HepG2 (cell line): ENCODE measurements around the gene MEIG1. TPM values are rescaled to one million over a fixed set of nuclear protein-coding genes. Genes with fewer than 3 reads are reported as not detected.
A peak's percentile ranks its signal among the peaks of the same experiment; 100 is the strongest.

Experiments used
- CHD4 ChIP-seq: fragments of 200-600 bp; sonication (generic); IDR thresholded peaks from 2 replicates; pipeline ENCODE4 v1.7.0; 2017; ENCODE audit warnings: mild to moderate bottlenecking, low read length, borderline replicate concordance
- JUN ChIP-seq: sonication (generic); formaldehyde crosslinking; IDR thresholded peaks from 2 replicates; pipeline ENCODE4 v1.4.0; 2020; ENCODE audit warnings: mild to moderate bottlenecking, missing genetic modification reagents
- KLF11 ChIP-seq: IDR thresholded peaks from 2 replicates; pipeline ENCODE4 v1.6.1; 2016; ENCODE audit warnings: missing compliant biosample characterization
- KLF12 ChIP-seq: sonication (generic); formaldehyde crosslinking; IDR thresholded peaks from 2 replicates; pipeline ENCODE4 v1.4.0; 2020; ENCODE audit warnings: missing genetic modification reagents, borderline replicate concordance
- KLF6 ChIP-seq: IDR thresholded peaks from 2 replicates; pipeline ENCODE4 v1.8.0; 2016; ENCODE audit warnings: missing biosample characterization, missing genetic modification reagents
- MBD4 ChIP-seq: IDR thresholded peaks from 2 replicates; pipeline ENCODE4 v1.6.1; 2012; ENCODE audit warnings: low read length, inconsistent platforms, borderline replicate concordance
- MEF2D ChIP-seq: sonication (generic); formaldehyde crosslinking; IDR thresholded peaks from 2 replicates; pipeline ENCODE4 v1.5.1; 2020; ENCODE audit warnings: mild to moderate bottlenecking, missing genetic modification reagents
- MIER2 ChIP-seq: IDR thresholded peaks from 2 replicates; pipeline ENCODE4 v1.6.1; 2016; ENCODE audit warnings: missing biosample characterization, missing genetic modification reagents
- NR2F1 ChIP-seq, 2 experiments: fragments of 450-650 bp in 1 of 2; formaldehyde crosslinking in 1 of 2; IDR thresholded peaks; 2 replicates each; pipeline versions ENCODE4 v1.5.0 to v1.6.1; 2016 to 2020; ENCODE audit warnings: mild to moderate bottlenecking in 1 of 2, missing compliant biosample characterization in 1 of 2, missing genetic modification reagents in 1 of 2, moderate library complexity in 1 of 2
- NRL ChIP-seq: sonication (generic); formaldehyde crosslinking; IDR thresholded peaks from 2 replicates; pipeline ENCODE4 v1.5.0; 2020; ENCODE audit warnings: missing genetic modification reagents, mild to moderate bottlenecking, moderate library complexity, borderline replicate concordance
- RNF2 ChIP-seq: fragments of 450-650 bp; conservative IDR thresholded peaks from 2 replicates; pipeline ENCODE4 v1.6.1; 2016; ENCODE audit warnings: low read depth
- SNAPC2 ChIP-seq: sonication (generic); formaldehyde crosslinking; IDR thresholded peaks from 2 replicates; pipeline ENCODE4 v1.8.1; 2022; ENCODE audit warnings: mild to moderate bottlenecking, missing genetic modification reagents
- TAF15 ChIP-seq: fragments of 200-400 bp; formaldehyde crosslinking; IDR thresholded peaks from one replicate; pipeline ENCODE4 v1.6.1; 2018; ENCODE audit warnings: mild to moderate bottlenecking, low read depth, low read length; ENCODE audit not compliant: poor library complexity, severe bottlenecking
- TSC22D2 ChIP-seq: sonication (generic); formaldehyde crosslinking; IDR thresholded peaks from 2 replicates; pipeline ENCODE4 v1.5.1; 2020; ENCODE audit warnings: missing genetic modification reagents, mild to moderate bottlenecking, borderline replicate concordance
- ZNF317 ChIP-seq: sonication (generic); formaldehyde crosslinking; IDR thresholded peaks from 2 replicates; pipeline ENCODE4 v1.5.0; 2020; ENCODE audit warnings: mild to moderate bottlenecking, missing genetic modification reagents
- ZNF547 ChIP-seq: sonication (generic); formaldehyde crosslinking; IDR thresholded peaks from 2 replicates; pipeline ENCODE4 v1.5.1; 2020; ENCODE audit warnings: mild to moderate bottlenecking, missing genetic modification reagents
- ZNF562 ChIP-seq: sonication (generic); formaldehyde crosslinking; IDR thresholded peaks from 2 replicates; pipeline ENCODE4 v1.8.0; 2022; ENCODE audit warnings: missing genetic modification reagents, borderline replicate concordance
- ZNF607 ChIP-seq: sonication (generic); formaldehyde crosslinking; IDR thresholded peaks from 2 replicates; pipeline ENCODE4 v1.5.1; 2020; ENCODE audit warnings: missing genetic modification reagents, mild to moderate bottlenecking, borderline replicate concordance
- polyA plus RNA-seq, 8 experiments: library from polyadenylated mRNA; depleted of rRNA in 3 of 8; stranded (reverse) in 7 of 8; unstranded in 1 of 8; fragments of >200 nt; fragmentation: Illumina TruSeq in 4 of 8; extraction: Trizol in 4 of 8; gene quantifications; 2 replicates each; pipeline versions ENCODE4 v1.2.1 to v1.2.3, GENCODE V29; 2011 to 2016; ENCODE audit warnings: low read depth in 4 of 8, missing spikeins in 1 of 8, mixed read lengths in 1 of 8; ENCODE audit not compliant: insufficient read depth in 1 of 8
- total RNA-seq, 5 experiments: library from RNA; depleted of rRNA; stranded (reverse); fragments of >200 nt; fragmentation: Illumina TruSeq; extraction: Trizol; gene quantifications; 2 replicates each; pipeline ENCODE4 v1.2.3, GENCODE V29; 2016; ENCODE audit warnings: low read depth in 1 of 5
- TF ChIP-seq, protein P1 (sequence below): sonication (generic); formaldehyde crosslinking; IDR thresholded peaks from 2 replicates; pipeline ENCODE4 v1.5.1; 2020; ENCODE audit warnings: missing genetic modification reagents, mild to moderate bottlenecking, borderline replicate concordance
- TF ChIP-seq, protein P2 (sequence below): sonication (generic); formaldehyde crosslinking; IDR thresholded peaks from 2 replicates; pipeline ENCODE4 v1.5.0; 2020; ENCODE audit warnings: mild to moderate bottlenecking, missing genetic modification reagents, borderline replicate concordance
- TF ChIP-seq, protein P3 (sequence below): sonication (generic); formaldehyde crosslinking; IDR thresholded peaks from 2 replicates; pipeline ENCODE4 v1.9.0; 2021; ENCODE audit warnings: missing genetic modification reagents, mild to moderate bottlenecking, borderline replicate concordance
- TF ChIP-seq, protein P4 (sequence below): sonication (generic); formaldehyde crosslinking; conservative IDR thresholded peaks from 2 replicates; pipeline ENCODE4 v1.4.0; 2020; ENCODE audit warnings: missing genetic modification reagents

MEIG1 gene
- total and polyA plus RNA-seq, 2 of the 13 experiments (the other 11 are each of a cell fraction or from before 2014, with no cell fraction given), result not detected

DNA sequence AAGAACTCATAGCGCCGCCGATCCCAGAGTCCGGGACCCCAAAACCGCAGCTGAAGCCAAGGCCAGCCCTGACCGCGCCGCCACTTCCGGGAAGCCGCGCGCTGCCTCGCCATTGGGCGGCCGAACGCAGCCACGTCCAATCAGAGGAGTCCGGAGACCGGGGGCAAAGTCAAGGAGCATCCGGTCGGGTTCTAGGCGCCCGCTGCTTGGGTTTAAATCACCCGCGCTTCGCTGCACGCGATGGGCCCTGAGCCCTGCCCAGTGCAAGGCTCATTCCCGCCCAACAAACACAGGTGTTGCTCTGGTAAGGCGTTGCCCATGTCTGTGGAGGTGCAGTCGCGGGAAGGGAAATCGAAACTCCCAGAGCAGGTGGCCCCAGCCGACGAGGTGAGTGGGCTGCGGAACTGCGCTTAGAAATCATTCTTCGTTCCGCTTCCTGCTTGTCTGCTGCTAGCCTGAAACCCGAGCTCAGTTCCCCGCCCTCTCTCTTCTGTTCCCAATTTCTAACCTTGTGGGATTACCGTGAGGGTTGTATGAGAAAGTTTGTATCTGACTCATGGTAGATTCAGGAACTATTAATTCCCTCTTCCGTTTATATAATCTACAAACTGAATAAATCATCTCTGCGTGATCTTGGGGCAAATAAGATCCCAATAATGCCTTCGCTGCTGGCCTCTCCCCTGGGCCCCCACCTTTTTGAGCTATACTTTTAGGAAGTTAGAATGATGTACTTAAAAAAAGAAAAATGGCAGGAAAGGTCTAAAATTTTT lies 5.0 kb upstream of the MEIG1 start, which contains the start of gene DCLRE1C (continued):
- TF ChIP-seq TAF15, result peak; percentile 83
- TF ChIP-seq MBD4, result no peak
- peak; percentile 47; the same call in 1 of the 2 replicates for TF ChIP-seq MIER2 (CRISPR knock-in tag)
- TF ChIP-seq KLF11, result no peak; the same call in 1 of the 2 replicates
- no peak for TF ChIP-seq CHD4
- peak; percentile 97 for TF ChIP-seq ZNF562 (CRISPR knock-in tag)
- no peak for TF ChIP-seq NR2F1 (CRISPR knock-in tag; IDR thresholded peaks at IDR 0.05)
- TF ChIP-seq ZNF547 (CRISPR knock-in tag), result peak; percentile 96; the same call in 1 of the 2 replicates
- peak; percentile 89 for TF ChIP-seq ZNF607
- peak; percentile 75 for TF ChIP-seq KLF12 (CRISPR knock-in tag)
- peak; percentile 94 for TF ChIP-seq KLF6
- peak; percentile 93; the same call in 1 of the 2 replicates for TF ChIP-seq NRL (CRISPR knock-in tag)
- peak; percentile 89 for TF ChIP-seq TSC22D2 (CRISPR knock-in tag)
- peak; percentile 85 for TF ChIP-seq JUN (CRISPR knock-in tag)
- TF ChIP-seq, protein P1, sequence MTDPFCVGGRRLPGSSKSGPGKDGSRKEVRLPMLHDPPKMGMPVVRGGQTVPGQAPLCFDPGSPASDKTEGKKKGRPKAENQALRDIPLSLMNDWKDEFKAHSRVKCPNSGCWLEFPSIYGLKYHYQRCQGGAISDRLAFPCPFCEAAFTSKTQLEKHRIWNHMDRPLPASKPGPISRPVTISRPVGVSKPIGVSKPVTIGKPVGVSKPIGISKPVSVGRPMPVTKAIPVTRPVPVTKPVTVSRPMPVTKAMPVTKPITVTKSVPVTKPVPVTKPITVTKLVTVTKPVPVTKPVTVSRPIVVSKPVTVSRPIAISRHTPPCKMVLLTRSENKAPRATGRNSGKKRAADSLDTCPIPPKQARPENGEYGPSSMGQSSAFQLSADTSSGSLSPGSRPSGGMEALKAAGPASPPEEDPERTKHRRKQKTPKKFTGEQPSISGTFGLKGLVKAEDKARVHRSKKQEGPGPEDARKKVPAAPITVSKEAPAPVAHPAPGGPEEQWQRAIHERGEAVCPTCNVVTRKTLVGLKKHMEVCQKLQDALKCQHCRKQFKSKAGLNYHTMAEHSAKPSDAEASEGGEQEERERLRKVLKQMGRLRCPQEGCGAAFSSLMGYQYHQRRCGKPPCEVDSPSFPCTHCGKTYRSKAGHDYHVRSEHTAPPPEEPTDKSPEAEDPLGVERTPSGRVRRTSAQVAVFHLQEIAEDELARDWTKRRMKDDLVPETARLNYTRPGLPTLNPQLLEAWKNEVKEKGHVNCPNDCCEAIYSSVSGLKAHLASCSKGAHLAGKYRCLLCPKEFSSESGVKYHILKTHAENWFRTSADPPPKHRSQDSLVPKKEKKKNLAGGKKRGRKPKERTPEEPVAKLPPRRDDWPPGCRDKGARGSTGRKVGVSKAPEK (CRISPR knock-in tag), result 0 out of 2 replicates have a peak, but pooled peaks have one; percentile 36
- peak; percentile 82; the same call in 1 of the 2 replicates for TF ChIP-seq ZNF317 (CRISPR knock-in tag)
- TF ChIP-seq, protein P2, sequence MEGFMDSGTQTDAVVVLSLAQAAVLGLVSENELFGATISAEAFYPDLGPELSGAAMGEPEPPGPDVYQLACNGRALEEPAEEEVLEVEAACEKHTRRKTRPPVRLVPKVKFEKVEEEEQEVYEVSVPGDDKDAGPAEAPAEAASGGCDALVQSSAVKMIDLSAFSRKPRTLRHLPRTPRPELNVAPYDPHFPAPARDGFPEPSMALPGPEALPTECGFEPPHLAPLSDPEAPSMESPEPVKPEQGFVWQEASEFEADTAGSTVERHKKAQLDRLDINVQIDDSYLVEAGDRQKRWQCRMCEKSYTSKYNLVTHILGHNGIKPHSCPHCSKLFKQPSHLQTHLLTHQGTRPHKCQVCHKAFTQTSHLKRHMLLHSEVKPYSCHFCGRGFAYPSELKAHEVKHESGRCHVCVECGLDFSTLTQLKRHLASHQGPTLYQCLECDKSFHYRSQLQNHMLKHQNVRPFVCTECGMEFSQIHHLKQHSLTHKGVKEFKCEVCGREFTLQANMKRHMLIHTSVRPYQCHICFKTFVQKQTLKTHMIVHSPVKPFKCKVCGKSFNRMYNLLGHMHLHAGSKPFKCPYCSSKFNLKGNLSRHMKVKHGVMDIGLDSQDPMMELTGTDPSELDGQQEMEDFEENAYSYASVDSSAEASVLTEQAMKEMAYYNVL (CRISPR knock-in tag), result peak; percentile 67; the same call in 1 of the 2 replicates
- peak; percentile 98 for TF ChIP-seq SNAPC2 (CRISPR knock-in tag)
- TF ChIP-seq, protein P3, sequence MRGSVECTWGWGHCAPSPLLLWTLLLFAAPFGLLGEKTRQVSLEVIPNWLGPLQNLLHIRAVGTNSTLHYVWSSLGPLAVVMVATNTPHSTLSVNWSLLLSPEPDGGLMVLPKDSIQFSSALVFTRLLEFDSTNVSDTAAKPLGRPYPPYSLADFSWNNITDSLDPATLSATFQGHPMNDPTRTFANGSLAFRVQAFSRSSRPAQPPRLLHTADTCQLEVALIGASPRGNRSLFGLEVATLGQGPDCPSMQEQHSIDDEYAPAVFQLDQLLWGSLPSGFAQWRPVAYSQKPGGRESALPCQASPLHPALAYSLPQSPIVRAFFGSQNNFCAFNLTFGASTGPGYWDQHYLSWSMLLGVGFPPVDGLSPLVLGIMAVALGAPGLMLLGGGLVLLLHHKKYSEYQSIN, result no peak
- peak; percentile 99 for TF ChIP-seq RNF2
- TF ChIP-seq MEF2D (CRISPR knock-in tag), result peak; percentile 79
- TF ChIP-seq, protein P4, sequence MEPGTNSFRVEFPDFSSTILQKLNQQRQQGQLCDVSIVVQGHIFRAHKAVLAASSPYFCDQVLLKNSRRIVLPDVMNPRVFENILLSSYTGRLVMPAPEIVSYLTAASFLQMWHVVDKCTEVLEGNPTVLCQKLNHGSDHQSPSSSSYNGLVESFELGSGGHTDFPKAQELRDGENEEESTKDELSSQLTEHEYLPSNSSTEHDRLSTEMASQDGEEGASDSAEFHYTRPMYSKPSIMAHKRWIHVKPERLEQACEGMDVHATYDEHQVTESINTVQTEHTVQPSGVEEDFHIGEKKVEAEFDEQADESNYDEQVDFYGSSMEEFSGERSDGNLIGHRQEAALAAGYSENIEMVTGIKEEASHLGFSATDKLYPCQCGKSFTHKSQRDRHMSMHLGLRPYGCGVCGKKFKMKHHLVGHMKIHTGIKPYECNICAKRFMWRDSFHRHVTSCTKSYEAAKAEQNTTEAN (CRISPR knock-in tag), result 0 out of 2 replicates have a peak, but pooled peaks have one; percentile 75
